Activated B cell treated with CpG ODN at 0.5 μM for 24 hours (primary cell): ENCODE results near the gene SLC22A1. TPM values are rescaled to one million over a fixed set of nuclear protein-coding genes. Genes with fewer than 3 reads are reported as not detected.
"Not testable (repeated sequence)": the region's sequence is repeated elsewhere in the genome, so short reads cannot be mapped to it uniquely, and the experiment has no call there.

Experiments
- ATAC-seq: fragments of 200-7000 bp; cut with Tn5 transposase; one replicate; pipeline ENCODE4 v1.10.0; 2021; ENCODE audit warnings: low read depth, mild to moderate bottlenecking, moderate library complexity
- CTCF ChIA-PET: fragments of 350-600 bp; sonication (Branson Sonifier 250); formaldehyde crosslinking; loops from one replicate; lab custom pipeline; 2021; ENCODE audit warnings: antibody characterized with exemption; lab: Charles Lee
- POLR2A ChIA-PET: fragments of 350-600 bp; sonication (Branson Sonifier 250); formaldehyde crosslinking; loops from one replicate; lab custom pipeline; 2021; ENCODE audit warnings: antibody characterized with exemption; lab: Charles Lee
- DNase-seq: peaks from one replicate; pipeline ENCODE4 v3.0.0; 2022
- H3K27ac Mint-ChIP-seq: one replicate; pipeline ENCODE4 v1.8.0; 2020; ENCODE audit warnings: mixed read lengths
- H3K27me3 Mint-ChIP-seq: one replicate; pipeline ENCODE4 v1.8.0; 2021; ENCODE audit warnings: mixed read lengths
- H3K36me3 Mint-ChIP-seq: one replicate; pipeline ENCODE4 v1.8.0; 2021; ENCODE audit warnings: low read depth, mixed read lengths
- H3K4me1 Mint-ChIP-seq: one replicate; pipeline ENCODE4 v1.8.0; 2021; ENCODE audit warnings: mixed read lengths
- H3K4me3 Mint-ChIP-seq: one replicate; pipeline ENCODE4 v1.8.0; 2020; ENCODE audit warnings: mild to moderate bottlenecking, mixed read lengths
- H3K9me3 Mint-ChIP-seq: one replicate; pipeline ENCODE4 v1.8.0; 2020; ENCODE audit warnings: mixed read lengths
- CTCF ChIP-seq: fragments of 200-600 bp; IDR thresholded peaks from one replicate; pipeline ENCODE4 v1.8.0; 2022; ENCODE audit warnings: antibody characterized with exemption, mild to moderate bottlenecking
- intact Hi-C: fragments of 100-400 bp; cut with micrococcal nuclease; formaldehyde crosslinking; loops from one replicate; pipeline ENCODE4 v1.15.1; 2024
- total RNA-seq: library from RNA; stranded (reverse); gene quantifications from 2 replicates; pipeline ENCODE4 v1.2.3, GENCODE V29; 2022

SLC22A1 gene
- total RNA-seq, 1 donor from 2014 or later, result 2.8 TPM

GRCh38 chr6:160137989-160138835 lies 16.6 kb downstream of the SLC22A1 start:
- no peak overlapping the region for H3K4me3 Mint-ChIP-seq
- POLR2A ChIA-PET, result no interaction called here
- no peaks in the 10 kb centered on the region for H3K9me3 Mint-ChIP-seq
- CTCF ChIA-PET, result interaction anchor here (0.6 to 2.0 kb wide), 4 partner anchors 26 to 396 kb away, joined by 3 to 10 read pairs (median 4); no protein-coding TSS in a partner anchor
- intact Hi-C loops, result loop anchor here (1.0 kb wide), 3 partner anchors 275 to 396 kb away; no protein-coding TSS in a partner anchor
- DNase-seq (no peak), ATAC-seq (no peak)
- H3K36me3 Mint-ChIP-seq, result no peaks in the 10 kb centered on the region
- H3K27ac Mint-ChIP-seq, result no peak overlapping the region
- H3K27me3 Mint-ChIP-seq, result no peaks in the 10 kb centered on the region
- no peaks in the 10 kb centered on the region for H3K4me1 Mint-ChIP-seq
- TF ChIP-seq CTCF, result no peak

DNA sequence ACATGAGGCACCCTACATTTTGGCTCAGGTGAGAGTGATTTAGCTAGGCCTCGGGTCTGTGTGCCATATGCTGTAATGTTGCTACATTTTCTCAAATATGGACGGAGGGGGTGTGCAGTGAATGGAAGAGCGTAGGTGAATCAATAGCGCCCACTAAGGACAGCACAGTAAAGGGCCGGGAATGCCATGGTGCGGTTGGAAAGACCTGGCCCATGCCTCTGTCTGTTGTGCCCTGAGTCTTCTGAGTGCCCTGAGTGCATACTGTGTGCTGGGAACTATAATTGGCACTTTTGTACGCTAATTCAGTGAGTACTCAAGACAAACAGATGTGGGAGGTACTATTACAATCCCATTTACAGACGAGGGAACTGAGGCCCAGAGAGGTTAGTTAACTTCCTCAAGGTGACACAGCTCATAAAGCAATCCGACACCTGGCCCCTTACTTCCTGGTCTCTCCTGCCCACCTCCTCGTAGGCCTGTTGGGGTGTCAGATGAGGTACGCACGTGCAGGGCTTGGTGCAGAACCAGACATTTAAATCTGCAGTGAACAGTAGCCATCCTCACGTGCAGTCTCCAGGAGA lies 17.3 kb downstream of the SLC22A1 start:
- ATAC-seq (no peak), DNase-seq (no peak)
- Mint-ChIP-seq H3K9me3 (no peaks in the 10 kb centered on the region), H3K4me3 (no peak overlapping the region), H3K4me1 (no peaks in the 10 kb centered on the region), H3K36me3 (no peaks in the 10 kb centered on the region), H3K27me3 (no peaks in the 10 kb centered on the region), H3K27ac (no peak overlapping the region)
- intact Hi-C loops, result loop anchor here (1.0 kb wide), 3 partner anchors 276 to 395 kb away; no protein-coding TSS in a partner anchor
- no peak for TF ChIP-seq CTCF
- CTCF ChIA-PET, result interaction anchor here (0.6 to 2.0 kb wide), 3 partner anchors 275 to 395 kb away, joined by 3 to 10 read pairs (median 4); no protein-coding TSS in a partner anchor
- POLR2A ChIA-PET, result no interaction called here

- intact Hi-C loops, result no loop called here
- no peak for TF ChIP-seq CTCF
- ChIA-PET POLR2A (no interaction called here), CTCF (no interaction called here)
- ATAC-seq (no peak), DNase-seq (no peak)
- Mint-ChIP-seq H3K27me3 (no peaks in the 10 kb centered on the region), H3K4me3 (no peak overlapping the region), H3K27ac (no peak overlapping the region), H3K4me1 (no peaks in the 10 kb centered on the region), H3K9me3 (peaks cover 2% of the 10 kb centered on the region), H3K36me3 (no peaks in the 10 kb centered on the region)
Measured at GRCh38 chr6:160139420-160139851, 17.8 kb downstream of the SLC22A1 start.

DNA sequence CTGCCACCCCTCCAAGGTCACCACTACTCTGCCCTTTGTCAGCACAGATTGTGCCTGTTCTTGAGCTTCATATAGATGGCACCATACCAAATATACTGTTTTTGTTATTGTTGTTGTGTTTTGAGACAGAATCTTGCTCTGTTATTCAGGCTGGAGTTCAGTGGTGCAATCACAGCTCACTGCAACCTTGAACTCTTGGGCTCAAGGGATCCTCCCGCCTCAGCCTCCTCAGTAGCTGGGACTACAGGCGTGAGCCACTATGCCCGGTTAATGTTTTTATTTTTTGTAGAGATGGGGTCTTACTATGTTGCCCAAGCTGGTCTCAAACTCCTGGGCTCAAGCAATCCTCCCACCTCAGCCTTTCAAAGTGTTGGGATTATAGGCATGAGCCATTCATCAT lies 18.9 kb downstream of the SLC22A1 start:
- H3K27ac Mint-ChIP-seq, result not testable (repeated sequence)

GRCh38 chr6:160141001-160141726 lies 19.5 kb downstream of the SLC22A1 start:
- CTCF ChIA-PET, result interaction anchor here (2.0 kb wide), 1 partner anchor 393 kb away, joined by 6 read pairs; no protein-coding TSS in a partner anchor
- no peak for ATAC-seq
- Mint-ChIP-seq H3K36me3 (no peaks in the 10 kb centered on the region), H3K27me3 (no peaks in the 10 kb centered on the region), H3K4me1 (no peaks in the 10 kb centered on the region), H3K27ac (no peak overlapping the region), H3K4me3 (no peak overlapping the region), H3K9me3 (peaks cover 3% of the 10 kb centered on the region)
- TF ChIP-seq CTCF, result no peak
- no peak for DNase-seq
- intact Hi-C loops, result no loop called here
- POLR2A ChIA-PET, result no interaction called here

More for the DNA sequence above, 18.9 kb downstream of the SLC22A1 start:
- POLR2A ChIA-PET, DNase-seq, H3K9me3 Mint-ChIP-seq, ATAC-seq, H3K27me3 Mint-ChIP-seq, H3K4me3 Mint-ChIP-seq, H3K4me1 Mint-ChIP-seq, intact Hi-C loops, H3K36me3 Mint-ChIP-seq: not testable (repeated sequence)
- CTCF ChIA-PET, result interaction anchor here (2.0 kb wide), 1 partner anchor 393 kb away, joined by 6 read pairs; no protein-coding TSS in a partner anchor
